ENCODE measurements around the gene ARHGEF28.

ARHGEF28 gene

GRCh38 chr5:73861313-73861988, 235.5 kb downstream of the ARHGEF28 start:
- DNase-seq (ENCODE audit: low read depth) = no peak
- no peak overlapping the region for H3K4me3 ChIP-seq (ENCODE audit: low read depth, low read length)
- TF ChIP-seq CTCF (IDR thresholded peaks at IDR 0.05; ENCODE audit: low read depth, low read length, missing control alignments) = no peak

GRCh38 chr5:73862796-73863195, 236.8 kb downstream of the ARHGEF28 start:
- no peak for DNase-seq (ENCODE audit: low read depth)
- H3K4me3 ChIP-seq (ENCODE audit: low read depth, low read length) = no peak overlapping the region
- no peak for TF ChIP-seq CTCF (IDR thresholded peaks at IDR 0.05; ENCODE audit: low read depth, low read length, missing control alignments)

- TF ChIP-seq CTCF (IDR thresholded peaks at IDR 0.05; ENCODE audit: low read depth, low read length, missing control alignments) = no peak
- no peak overlapping the region for H3K4me3 ChIP-seq (ENCODE audit: low read depth, low read length)
- DNase-seq (ENCODE audit: low read depth) = no peak
Observed at GRCh38 chr5:73863876-73864275, 237.9 kb downstream of the ARHGEF28 start.

GRCh38 chr5:73865315-73865714, 239.3 kb downstream of the ARHGEF28 start:
- DNase-seq (ENCODE audit: low read depth) = no peak
- TF ChIP-seq CTCF (IDR thresholded peaks at IDR 0.05; ENCODE audit: low read depth, low read length, missing control alignments) = no peak

GRCh38 chr5:73867345-73868335, 241.6 kb downstream of the ARHGEF28 start:
- no peak overlapping the region for H3K4me3 ChIP-seq (ENCODE audit: low read depth, low read length)
- DNase-seq (ENCODE audit: low read depth) = no peak
- no peak for TF ChIP-seq CTCF (IDR thresholded peaks at IDR 0.05; ENCODE audit: low read depth, low read length, missing control alignments)

More at GRCh38 chr5:73865315-73865714, 239.3 kb downstream of the ARHGEF28 start:
- no peak overlapping the region for H3K4me3 ChIP-seq (ENCODE audit: low read depth, low read length)

GRCh38 chr5:73883646-73884045, 257.6 kb downstream of the ARHGEF28 start:
- no peak for DNase-seq (ENCODE audit: low read depth)
- no peak for TF ChIP-seq CTCF (IDR thresholded peaks at IDR 0.05; ENCODE audit: low read depth, low read length, missing control alignments)
- H3K4me3 ChIP-seq (ENCODE audit: low read depth, low read length) = no peak overlapping the region

Measured in GM12864 (cell line).